GM21717 (cell line): Measurements from ENCODE around the gene WDR86.

ENCODE experiments used
- ATAC-seq: cut with Tn5 transposase; IDR thresholded peaks from one replicate; pipeline ENCODE4 v1.9.1; 2021; ENCODE audit warnings: mild to moderate bottlenecking, moderate library complexity; ENCODE audit not compliant: unreplicated experiment

The WDR86 gene, protein sequence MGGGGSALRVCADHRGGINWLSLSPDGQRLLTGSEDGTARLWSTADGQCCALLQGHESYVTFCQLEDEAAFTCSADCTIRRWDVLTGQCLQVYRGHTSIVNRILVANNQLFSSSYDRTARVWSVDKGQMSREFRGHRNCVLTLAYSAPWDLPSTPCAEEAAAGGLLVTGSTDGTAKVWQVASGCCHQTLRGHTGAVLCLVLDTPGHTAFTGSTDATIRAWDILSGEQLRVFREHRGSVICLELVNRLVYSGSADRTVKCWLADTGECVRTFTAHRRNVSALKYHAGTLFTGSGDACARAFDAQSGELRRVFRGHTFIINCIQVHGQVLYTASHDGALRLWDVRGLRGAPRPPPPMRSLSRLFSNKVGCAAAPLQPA

DNA sequence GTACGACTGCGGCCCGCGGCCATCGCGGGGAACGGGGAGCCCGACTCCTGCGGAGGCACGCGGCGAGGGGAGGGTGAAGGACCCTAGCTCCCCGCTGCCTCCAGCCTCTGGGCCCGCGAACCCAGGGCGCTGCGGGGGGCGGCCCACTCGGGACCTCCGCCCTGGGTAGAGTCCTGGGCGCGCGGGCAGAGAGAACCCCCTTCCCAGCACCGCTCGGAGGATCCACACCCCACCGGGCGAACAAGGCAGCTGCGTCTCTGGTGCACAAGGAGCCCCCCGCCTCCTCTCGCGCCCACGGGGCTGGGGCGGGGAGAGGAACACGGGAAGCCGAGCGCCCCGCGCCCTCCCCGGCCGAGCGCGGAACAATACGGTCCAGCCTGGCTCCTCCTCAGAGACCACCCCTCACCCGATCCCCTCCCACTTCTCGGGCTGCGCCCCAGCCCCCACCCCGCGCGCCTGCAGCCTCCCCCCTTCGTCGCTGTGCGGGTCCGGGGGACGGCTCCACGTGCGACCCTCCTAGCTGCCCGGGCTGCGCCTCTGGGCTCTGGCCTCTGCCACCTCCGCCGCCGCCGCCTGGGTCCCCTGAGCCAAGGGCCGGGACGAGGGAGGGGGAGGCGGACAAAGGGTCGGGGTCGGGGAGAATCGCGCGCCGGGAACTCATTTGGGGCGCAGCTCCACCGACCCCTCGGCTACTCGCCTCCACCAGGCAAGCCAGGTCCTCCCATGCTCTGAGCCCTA is at the start of gene WDR86:
TSS of gene WDR86 (minus strand) at position 372 of the 738 bp plus-strand sequence. CDS start 449 bp downstream, outside the sequence.
- ATAC-seq: no peak

DNA sequence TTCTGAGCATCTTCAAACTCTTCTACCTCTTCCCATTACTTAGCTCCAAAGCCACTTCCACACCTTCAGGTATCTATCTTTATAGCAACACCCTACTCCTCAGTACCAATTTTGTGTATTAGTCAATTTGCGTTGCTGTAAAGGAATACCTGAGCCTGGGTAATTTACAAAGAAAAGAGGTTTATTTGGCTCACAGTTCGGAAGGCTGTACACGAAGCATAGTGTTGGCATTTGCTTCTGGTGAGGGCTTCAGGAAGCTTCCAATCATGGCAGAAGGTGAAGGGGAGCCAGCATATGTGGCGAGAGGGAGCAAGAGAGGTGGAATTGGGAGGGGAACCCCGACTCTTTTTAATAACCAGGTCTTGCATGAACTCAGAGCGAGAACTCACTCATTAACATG is 47.7 kb upstream of the WDR86 start:
- ATAC-seq: no peak

DNA sequence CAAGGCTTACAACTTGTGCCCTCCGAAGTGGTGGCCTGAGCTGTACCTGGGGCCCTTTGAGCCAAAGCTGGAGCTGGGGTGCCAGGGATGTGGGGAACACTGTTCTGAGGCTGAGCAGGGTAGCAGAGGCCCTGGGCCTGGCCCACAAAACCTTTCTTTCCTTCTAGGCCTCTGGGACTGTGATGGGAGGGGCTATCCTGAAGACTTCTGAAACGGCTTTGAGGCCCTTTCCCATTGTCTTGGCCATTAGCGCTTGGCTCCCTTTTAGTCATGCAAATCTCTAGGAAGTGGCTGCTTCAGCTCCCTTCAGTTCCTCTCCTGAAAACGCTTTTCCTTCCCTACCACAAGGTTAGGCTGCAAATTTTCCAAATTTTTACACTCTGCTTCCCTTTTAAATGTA is 46.9 kb upstream of the WDR86 start:
- no peak for ATAC-seq

DNA sequence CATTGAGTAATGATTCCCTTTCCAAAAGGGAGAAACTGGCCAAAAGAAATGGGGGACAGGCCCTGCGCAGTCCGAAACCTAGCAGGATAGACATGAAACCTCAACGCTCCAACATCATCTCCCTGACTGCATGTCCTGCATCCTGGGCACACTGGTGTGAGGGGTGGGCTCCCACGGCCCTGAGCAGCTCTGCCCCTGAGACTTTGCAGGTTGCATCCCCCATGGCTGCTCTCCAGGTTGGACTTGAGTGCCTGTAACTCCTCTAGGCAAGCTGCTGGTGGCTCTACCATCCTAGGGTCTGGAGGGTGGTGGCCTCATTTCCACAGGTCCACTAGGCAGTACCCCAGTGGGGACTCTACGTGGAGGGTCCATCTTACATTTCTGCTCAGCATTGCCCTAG is 46.4 kb upstream of the WDR86 start:
- no peak for ATAC-seq

DNA sequence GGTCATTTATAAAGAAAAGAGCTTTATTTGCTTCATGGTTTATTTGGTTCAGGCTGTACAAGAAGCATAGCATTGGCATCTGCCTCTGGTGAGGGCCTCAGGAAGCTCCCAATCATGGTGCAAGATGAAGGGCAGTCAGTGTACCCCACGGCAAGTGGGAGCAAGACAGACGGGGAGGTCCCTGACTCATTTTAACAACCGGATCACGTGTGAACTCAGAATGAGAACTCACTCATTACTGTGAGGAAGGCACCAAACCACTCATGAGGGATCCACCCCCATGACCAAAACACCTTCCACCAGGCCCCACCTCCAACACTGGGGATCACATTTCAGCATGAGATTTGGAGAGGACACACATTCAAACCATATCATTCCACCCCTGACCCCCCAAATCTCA is 45.9 kb upstream of the WDR86 start:
- ATAC-seq: no peak

DNA sequence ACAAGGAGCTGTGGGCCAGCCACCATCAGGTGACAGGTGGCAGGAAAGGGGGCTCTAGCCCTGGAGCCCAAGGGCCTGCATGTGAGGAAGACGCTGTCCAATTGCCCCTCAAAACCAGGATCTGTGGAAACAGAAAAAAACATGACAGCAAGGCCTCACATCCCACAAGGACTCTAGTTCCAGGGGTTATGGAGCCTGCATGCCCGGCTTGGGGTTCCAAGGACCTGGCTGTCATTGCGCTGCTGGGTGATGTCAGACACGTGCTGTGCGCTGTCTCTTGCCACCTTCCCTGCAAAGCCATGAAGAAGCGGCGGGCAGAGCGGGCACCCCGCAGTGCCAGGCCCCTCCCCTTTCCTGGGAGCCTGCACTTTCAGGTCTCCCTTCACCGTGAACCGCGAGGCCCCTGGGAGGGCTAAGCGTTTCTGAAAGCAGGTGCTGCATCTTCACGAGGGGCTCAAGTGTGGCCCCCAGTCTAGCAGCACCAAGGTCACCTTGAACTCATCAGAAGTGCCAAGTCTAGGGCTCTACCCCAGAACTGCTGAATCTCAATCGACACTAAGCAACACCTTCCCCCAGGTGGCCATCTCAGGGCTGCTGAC is 45.2 kb upstream of the WDR86 start:
- ATAC-seq: no peak

DNA sequence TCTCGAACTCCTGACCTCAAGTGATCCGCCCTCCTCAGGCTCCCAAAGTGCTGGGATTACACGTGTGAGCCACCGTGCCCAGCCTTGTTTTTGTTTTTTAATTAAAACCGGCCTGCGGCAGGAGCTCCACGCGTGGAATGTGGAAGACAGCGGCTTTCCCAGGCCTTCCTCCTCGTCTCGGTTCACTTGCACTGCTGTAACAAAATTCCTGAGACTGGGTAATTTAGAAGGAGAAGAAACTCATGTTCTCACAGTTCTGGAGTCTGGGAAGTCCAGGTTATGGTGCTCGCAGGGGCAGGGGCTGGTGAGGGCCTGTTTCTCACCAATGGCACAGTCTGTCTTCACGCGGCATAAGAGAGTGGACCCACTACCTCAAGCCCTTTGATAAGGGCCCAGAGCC is 44.5 kb upstream of the WDR86 start:
- no peak for ATAC-seq

DNA sequence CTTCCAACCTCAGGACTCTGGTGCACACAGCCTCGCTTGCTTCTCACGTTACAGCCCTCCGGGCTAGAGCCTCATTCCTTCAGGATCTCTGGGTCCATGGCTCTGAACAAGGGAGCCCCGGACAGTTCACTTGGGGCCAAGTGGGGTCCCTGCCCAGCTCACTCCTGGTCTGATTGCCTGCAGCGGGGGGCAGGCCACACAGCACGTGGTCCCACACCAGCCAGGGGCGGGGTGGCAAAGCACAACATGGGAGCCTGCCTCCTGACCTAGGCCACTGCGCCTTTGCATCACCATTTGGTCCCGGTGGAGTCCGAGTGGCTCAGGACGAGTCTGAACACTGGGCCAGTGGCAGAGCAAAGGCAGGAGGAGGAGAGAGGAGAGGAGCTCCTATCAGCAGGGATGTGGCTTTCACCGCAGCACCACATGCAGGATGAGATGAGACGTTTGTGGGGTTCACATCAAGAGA is 43.5 kb upstream of the WDR86 start:
- no peak for ATAC-seq

DNA sequence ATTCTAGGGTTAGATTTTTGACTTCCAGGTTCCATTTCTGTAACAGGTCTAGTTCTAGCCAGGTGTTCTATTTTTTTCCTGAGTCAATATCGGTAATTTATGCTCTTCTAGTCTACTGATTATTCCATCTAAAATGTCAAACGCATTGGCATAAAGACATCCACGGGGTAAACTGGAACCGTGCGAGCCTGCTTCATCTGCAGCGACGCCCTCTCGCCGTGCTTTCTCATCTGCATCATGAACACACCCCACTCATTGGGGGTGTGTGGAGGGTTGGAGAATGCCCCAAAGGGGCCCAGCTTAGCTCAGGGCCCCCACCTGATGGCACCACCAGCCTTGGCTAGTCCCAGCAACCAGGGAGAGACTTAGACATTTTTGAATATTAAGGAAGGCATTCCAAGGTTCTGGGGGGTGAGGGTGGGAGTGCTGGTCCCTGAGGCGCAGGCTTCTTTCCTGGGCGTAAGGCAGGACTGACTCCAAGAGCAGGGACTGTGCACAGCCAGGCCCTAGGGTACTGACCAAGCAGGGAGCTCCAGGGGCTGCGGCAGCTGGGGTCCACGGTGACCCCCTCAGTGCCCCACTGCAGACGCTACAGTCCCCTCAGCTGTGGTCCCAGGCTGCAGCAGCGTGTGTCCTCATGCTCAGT is 43.0 kb upstream of the WDR86 start:
- no peak for ATAC-seq

DNA sequence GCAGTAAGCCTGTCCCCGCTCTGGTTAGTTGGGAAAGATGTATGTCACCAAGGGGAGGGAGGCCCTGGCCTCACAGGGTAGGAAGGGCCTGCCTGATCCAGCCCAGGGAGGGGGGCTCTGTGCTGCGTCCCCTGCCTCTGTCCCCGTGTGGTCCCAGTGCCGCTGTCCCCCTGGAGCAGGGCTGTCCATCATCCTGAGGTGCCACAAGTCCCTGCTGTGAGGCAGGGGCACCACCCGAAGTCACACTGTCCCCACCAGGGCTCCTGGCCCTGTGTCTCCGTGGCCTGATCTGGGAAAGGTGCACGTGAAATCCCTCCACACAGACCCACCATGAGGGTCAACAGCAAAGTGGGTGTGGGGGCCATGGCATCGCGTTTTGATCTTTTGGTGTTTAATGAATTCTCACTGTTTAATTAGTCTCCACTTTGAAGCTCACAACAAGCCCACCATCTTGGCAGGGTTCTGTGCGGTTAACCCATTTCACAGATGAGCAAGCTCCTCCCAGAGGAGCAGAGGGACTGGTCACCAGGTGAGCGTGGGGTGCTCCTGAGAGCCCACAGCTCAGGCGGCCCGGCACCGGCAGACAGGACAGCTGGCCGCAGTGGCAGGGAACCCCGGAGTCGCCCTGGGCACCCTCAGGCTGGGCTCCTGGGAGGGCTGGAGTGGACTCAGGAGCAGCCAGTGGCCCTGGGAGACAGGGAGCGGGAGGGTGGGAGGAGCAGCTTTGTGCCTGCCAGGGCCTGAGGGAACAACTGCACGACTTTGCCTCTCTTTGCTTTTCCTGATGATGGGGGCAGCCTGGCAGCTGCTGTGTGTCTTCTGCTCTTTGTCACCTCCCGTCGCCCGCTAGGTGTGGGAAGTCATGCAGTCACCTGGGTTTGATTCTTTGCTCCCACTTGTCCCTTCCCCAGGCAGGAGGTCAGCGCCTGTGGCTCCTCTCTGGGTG is 42.1 kb upstream of the WDR86 start:
- ATAC-seq: no peak

DNA sequence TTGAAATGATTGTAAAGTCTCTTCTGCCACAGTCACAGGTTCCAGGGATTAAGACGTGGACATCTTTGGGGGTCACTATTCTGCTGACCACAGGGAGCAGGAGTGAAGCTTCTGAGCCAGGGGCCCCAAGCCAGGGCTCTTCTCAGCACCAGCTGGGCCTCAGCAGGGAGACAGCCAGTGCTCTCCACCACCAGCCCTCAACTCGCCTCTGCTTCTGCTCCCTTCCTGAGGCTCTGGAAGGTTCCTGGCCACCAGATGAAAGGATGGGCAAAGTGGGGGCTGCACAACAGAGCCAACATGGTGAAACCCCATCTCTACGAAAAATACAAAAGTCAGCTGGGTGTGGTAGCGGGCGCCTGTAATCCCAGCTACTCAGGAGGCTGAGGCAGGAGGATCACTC is 41.3 kb upstream of the WDR86 start:
- no peak for ATAC-seq

DNA sequence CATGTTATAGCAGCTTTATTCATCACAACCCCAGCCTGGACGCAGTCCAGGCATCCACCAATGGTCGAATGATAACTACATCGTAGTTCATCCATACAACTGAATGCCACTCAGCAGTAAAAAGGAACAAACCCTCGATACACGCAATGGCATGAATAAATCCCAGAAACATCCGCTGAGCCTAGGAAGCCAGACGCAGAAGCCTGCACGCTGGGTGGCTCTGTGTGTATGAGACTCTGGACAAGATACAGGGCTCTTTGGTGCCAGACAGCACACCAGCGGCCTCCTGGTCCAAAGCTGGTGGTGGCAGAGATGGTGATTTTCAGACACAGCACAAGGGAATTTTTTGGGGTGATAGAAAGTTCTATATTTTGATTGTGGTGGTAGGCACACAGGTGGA is 40.2 kb upstream of the WDR86 start:
- ATAC-seq: no peak

DNA sequence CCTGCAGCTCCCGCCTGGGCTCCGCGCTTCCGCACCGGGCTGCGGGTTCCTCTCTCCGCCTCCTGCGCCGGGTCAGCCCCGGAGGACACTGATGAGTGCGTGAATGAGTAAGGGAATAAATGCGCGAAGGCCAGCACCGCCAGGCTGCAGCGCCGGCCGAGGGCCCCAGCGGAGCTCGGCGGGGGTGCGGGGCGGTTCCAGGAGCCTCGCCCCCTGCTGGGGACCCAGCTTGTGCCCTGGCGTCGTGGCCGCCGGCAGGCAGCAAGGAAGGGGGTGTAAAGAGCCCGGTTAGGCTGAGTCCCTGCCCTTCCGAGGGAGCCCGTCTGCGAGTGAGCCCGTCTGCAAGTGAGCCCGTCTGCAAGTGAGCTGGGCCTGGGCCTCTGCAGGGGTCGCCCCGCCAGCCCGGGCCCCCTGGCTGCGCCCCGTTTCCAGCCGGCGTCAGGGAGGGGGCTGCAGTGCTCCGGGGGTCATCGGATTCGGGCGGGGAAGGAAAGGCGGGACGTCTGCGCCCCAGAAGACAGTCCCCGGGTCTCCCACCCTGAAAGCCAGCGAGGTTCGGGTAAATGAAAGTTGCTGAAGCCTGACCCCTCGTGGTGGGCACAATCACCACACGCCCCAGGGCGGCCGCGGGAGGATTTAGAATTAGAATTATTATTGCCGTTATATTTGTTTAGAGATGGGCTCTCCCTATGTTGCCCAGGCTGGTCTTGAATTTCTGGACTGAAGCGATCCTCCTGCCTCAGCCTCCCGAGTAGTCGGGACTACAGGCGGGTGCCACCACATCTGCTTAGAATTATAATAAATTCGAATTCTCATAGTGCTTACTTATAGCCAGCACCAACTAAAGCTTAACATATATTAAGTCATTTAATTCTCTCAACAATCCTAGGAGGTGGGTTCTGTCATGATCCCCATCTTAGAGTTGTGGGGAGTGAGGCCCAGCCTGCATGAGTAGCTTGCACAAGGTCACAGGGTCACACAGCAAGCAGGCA is 38.7 kb upstream of the WDR86 start:
- no peak for ATAC-seq

DNA sequence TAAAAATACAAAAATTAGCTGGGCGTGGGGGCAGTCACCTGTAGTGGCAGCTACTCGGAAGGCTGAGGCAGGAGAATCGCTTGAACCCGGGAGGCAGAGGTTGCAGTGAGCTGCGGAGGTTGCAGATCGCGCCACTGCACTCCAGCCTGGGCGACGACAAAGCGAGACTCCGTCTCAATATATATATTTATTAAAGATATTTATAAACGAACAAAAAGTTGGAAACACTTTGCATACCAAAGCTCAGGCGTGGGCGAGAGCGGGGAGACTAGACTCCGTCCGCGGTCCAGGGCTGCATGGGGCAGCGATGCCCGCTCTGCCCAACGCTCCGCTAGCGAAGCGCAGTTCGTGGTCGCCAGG is 38.0 kb upstream of the WDR86 start:
- ATAC-seq: no peak

DNA sequence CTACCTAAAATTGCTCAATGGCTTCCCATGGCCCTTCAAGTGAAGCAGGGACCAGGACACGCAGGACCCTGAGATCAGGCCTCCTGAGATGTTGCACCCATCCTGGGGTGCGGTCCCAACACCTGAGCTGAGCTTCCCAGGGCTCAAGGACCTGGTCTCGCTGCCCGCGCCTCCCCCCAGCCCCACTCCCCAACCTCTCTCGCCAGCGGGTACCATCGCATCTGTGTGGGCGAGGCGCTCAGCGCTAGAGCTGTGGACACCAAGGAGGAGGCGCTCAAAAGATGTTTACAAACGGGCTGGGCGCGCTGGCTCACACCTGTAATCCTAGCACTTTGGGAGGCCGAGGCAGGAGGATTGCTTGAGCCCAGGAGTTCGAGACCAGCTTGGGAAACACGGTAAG is 37.5 kb upstream of the WDR86 start:
- no peak for ATAC-seq

DNA sequence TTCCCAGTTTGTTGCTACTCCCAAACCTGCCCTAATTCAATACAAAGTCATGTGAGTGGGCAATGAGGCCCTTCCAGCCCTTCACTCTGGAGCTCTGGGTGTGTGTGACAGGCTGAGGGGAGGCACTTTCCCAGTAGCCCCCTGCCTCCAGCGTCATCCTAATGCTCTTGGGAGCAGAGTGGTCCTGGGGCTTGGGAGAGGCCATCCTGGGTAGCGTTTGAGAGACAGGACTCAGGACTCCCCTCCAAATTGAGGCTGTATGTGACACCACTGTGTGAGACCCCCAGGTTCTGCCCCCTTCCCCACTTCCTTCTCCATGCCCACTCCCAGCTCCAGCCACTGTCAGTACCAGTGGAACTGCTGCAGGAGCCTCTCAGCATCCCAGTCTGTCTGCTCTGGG is 36.6 kb upstream of the WDR86 start:
- no peak for ATAC-seq

DNA sequence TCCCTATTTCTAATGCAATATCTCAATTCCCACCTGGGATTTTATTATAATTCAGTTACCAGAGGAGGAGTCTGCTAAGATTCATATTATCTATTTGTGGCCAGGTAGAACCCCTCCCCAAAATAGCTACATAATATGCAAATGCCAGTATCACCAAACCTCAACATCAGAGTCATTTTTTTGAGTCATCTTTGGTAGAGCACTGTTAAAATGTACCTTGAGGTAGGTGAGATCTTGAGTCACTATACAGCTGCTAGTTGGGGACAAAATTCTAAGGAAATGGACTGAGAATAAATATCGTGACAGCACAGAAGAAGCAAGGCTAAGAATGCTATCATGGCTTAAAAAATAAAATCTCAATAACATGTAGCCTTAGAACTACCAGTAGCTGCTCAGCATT is 34.8 kb upstream of the WDR86 start:
- ATAC-seq: no peak

DNA sequence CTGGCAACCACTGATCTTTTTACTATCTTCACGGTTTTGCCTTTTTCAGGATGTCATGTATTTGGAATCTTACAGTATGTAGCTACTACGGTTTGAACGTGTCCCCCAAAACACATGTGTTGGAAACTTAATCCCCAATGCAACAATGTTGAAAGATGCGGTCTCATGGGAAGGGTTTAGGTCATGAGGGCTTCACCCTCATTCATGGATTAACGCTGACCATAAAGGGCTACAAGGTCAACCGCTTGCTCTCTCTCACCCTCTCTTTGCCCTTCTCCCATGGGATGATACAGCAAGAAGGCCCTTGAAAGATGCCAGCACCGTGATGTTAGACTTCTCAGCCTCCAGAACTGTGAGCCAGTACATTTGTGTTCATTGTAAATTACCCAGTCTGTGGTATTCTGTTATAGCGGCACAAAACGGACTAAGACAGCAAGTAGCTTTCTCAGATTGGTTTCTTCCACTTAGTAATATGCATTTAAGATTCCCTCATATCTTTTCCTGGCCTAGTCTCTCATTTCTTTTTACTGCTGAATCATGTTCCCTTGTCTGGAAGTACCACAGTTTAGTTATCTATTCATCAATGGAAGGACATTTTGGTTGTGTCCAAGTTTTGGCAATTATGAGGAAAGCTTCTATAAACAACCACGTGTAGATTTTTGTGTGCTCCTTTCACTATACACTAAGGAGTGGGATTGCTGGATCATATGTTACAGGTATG is 33.1 kb upstream of the WDR86 start:
- no peak for ATAC-seq
